ENCODE results near the gene CEBPG.

The CEBPG gene

DNA sequence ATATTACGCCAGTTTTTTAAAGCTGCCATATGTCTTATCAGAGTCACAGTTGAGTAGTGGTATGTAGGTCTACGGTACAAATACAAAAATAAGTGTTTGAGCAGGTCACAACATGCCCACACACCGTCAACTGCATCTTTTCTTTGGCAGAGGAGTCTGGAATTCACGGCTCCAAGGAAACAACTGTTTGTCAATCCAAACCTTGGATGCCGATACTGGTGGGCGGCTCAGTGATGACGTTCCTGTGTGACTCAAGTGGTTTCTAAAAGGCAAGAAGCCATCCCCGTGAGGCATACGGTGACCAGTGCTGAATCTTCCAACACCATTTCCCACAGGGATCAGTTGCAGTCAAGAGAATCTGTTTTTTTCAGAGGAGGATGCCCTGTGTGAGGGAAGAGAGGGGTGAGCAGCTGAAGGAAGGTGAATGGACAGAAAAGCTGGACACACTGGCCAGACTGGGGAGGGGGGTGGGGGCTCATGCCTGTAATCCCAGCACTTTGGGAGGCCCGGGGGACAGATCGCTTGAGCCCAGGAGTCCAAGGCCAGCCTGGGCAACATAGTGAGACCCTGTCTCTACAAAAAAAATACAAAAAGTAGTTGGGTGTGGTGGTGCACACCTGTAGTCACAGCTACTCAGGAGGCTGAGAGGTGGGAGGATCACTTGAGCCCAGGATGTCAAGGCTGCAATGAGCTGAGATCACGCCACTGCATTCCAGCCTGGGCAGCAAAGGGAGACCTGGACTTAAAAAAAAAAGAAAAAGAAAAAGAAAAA is 22.8 kb upstream of the CEBPG start:
- no peak for DNase-seq

DNA sequence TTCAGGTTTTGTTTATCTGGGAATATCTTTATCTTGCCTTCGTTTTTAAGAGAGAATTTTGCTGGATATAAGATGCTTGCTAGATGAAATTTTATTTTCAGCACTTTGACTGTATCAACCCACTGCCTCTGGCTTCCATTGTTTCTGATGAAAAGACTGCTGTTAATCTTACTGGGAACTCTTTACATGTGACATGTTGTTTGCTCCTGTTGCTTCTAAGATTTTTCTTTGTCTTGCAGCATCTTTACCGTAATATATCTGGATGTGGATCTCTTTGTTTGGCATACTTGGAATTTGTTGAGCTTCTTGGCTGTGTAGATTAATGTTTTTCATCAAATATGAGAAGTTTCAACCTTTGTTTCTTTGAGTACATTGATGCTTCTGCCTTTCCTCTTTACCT is 18.0 kb upstream of the CEBPG start:
- DNase-seq = no peak

DNA sequence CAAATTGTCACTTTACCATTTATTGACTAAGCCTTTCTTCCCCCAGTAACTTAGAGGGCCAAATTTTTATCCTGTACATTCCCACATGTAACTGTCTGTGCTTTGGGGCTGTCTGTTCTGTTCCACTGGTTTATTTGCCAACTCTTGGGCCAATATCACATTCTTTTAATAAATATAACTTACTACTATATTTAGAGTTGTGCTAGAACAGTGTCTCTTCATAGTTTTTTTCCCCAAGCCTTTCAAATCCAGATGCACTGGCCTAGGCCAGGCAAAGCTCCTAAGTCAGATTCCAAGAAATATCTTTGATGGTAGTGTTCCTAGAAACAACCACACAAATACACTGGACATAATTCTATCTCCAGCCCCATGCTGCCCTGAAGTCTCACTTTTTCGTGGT is 16.0 kb upstream of the CEBPG start:
- DNase-seq = no peak

GRCh38 chr19:33358408-33358807 is 15.1 kb upstream of the CEBPG start:
- DNase-seq = no peak

DNA sequence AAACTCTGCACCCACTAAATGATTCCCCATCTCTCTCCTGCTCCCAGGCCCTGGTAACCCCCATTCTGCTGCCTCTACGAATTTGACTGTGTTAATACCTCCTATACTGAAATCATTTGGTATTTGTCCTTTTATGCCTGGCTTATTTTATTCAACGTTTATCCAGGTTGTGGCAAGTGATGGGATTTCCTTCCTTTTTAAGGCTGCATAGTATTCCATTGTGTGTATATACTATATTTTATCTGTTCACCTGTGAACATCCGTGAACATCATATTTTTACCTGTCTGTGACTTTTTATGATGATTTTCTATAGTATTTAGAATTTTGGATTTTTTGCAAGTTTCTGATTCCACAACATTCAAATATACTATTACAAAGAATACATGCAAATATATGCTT is 13.9 kb upstream of the CEBPG start:
- DNase-seq = no peak

DNA sequence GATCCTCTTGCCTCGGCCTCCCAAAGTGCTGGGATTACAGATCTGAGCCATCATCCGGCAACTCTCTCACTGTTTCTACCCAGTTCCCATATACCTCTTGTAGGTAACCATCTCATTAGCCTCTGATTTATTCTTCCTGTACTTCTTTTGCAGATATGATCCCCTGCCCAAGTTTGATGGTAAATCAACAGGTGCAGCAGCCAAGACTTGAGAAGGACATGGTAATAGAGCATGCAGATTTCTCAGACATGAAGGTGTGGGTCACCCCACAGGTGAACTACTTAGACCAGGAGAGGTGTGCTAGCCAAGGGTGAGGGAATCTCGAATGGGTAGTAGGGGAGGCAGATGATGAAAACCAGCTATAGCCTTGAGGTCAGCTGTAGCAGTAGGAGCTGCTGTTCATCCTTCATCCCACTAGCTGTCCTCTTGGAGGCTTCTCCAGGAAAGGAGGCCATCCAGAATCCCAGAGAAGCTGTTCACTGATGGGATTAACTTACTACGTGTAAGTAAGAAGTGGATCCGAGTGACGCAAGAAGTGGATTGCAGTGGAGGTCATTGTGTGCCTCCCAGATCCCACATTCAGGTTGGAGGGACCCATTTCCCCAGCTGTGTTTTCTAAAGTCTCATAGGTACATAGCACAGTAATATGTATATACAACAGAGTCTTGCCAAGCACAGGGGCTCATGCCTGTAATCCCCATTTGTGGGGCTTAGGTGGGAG is 10.8 kb upstream of the CEBPG start:
- no peak for DNase-seq

GRCh38 chr19:33363476-33363875 is 10.0 kb upstream of the CEBPG start:
- no peak for DNase-seq

DNA sequence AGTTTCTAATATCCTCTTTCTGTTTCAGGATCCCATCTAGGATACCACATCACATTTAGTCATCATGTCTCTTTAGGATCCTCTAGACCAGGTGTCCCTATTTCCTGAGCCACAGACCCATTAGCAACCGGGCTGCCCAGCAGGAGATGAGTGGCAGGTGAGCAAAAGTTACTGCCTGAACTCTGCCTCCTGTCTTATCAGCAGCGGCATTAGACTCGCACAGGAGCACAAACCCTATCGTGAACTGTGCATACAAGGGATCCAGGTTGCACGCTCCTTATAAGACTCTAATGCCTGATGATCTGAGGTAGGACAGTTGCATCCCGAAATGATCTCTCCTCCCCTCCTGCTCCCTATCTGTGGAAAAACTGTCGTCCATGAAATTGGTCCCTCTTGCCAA is 7.8 kb upstream of the CEBPG start:
- DNase-seq = no peak

DNA sequence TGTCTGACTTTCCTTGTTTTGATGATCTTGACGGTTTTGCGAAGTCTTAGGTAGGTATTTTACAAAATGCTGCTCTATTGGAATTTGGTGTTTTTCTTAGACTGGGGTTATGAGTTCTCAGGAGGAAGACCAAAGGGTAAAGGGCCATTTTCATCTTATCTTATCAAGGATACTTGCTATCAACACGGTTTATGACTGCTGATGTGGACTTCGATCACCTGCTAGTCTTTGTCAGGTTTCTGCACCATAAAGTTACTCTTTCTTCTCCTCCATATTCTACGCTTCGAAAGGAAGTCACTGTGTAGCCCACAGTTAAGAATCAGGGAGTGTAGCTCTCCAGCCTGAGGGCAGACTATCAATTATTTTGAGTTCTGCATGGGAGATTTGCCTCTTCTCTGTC is 7.4 kb upstream of the CEBPG start:
- DNase-seq = no peak

DNA sequence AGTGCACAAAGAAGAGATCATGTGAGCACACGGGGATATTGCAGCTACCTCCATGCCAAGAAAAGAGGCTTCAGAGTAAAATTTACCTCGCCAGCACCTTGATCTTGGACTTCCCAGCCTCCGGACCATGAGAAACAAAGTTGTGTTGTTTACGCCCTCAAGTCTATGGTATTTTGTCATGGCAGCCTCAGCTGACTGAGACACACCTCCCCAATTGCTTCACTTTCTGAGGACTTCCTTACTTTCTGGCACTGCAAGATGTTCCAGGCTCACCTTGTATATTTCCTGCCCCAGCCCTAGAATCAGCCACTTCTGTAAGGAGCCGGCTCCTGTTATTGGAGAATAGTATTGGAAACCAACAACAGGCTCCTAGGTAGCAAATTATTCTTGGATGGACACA is 6.6 kb upstream of the CEBPG start:
- no peak for DNase-seq

DNA sequence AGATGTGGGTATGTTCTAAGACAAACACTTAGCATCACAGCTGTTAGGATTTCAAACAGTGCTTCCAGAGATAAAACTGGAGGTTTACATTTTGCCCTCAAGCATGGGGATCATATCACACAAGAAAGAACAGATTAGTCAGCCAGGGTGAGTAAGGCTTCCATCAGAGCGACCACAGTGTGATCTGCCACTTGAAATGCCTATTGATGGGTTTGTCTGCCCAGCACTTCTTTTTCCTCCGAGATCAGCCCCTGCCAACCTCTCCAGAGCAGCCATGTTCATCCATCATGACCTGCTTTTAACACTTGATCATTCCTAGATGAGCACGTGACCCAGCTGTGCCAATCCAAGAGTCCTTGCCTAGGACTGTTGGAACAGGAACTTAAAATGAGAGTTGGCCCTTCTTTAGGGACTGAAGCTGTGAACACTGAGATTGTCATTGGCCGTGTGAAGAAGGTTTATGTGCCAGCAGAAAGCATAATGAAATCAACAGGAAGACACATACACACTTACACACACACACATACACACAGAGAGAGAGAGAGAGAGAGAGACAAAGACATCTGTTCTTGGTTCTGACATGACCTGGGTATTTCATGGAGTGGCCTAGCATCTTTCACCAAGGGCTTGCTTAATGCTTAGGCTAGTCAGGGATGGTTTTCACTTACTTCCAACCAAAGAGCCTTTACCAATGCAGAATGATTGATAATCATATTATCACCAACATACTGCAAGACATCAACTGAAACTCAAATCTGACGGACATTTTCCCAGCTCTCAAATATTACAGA is 5.2 kb upstream of the CEBPG start:
- DNase-seq = no peak

- no peak for DNase-seq
Observed at GRCh38 chr19:33370783-33371182, 2.7 kb upstream of the CEBPG start.

DNA sequence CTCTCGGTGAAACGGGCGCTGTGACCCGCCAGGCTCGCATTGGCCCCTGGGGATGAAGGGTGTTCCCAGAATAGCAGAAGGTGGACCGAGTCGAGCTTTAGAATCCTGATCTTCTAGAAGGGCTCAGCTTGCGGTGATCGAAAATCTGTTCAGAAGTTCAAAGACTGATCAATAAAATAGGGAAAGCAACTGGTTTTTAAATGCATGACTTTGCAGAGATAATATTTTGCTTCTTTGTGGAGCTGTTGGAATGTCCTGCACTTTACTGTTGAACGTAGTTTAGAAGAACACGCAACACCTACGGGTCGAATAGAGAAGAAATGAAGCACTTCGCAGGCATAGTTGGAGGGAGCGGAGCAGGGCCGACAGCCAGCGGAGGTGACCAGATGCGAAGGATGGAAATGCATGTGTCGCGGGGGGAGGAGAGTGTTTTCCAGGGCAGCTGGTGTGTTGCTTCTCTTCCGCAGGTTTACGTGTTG is 766 bp downstream of the CEBPG start:
- peak; percentile 27 for DNase-seq

DNA sequence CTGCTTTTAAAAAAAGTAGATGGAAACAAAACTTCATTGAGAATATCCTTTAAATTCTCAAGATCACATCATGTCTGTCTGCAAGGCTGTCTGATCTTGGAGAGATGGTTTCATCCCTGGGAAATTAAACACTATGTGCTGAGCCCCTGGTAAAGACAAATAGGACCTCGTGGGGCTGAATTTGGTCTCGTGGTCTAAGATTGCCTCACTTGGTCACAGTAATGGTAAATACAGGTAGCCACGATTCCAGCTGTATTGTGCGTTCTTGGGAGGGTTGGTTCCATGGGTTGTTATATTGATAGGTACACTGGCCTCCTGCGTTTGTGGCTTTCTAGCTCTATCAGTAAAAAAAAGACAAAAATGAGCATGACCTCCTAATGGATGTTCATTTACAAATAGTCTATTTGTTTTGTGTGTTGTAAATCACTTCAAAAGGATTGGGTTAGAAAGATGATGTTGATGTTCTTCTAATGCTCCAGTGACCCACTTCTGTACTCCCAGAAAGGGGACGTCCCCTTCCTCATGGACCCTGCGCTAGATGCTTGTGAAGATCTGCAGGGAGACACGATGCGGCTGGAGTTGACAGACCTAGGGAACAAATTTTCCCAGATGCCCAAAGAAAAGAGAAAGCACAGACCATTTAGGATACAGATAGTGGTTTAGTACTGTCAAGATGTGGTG is 1.8 kb downstream of the CEBPG start:
- no peak for DNase-seq

- peak; percentile 56 for DNase-seq
Observed at GRCh38 chr19:33375837-33376159, 2.3 kb downstream of the CEBPG start.

GRCh38 chr19:33376423-33376822 is 2.9 kb downstream of the CEBPG start:
- peak; percentile 91 for DNase-seq

- no peak for DNase-seq
Observed at GRCh38 chr19:33376941-33377557, 3.5 kb downstream of the CEBPG start.

DNA sequence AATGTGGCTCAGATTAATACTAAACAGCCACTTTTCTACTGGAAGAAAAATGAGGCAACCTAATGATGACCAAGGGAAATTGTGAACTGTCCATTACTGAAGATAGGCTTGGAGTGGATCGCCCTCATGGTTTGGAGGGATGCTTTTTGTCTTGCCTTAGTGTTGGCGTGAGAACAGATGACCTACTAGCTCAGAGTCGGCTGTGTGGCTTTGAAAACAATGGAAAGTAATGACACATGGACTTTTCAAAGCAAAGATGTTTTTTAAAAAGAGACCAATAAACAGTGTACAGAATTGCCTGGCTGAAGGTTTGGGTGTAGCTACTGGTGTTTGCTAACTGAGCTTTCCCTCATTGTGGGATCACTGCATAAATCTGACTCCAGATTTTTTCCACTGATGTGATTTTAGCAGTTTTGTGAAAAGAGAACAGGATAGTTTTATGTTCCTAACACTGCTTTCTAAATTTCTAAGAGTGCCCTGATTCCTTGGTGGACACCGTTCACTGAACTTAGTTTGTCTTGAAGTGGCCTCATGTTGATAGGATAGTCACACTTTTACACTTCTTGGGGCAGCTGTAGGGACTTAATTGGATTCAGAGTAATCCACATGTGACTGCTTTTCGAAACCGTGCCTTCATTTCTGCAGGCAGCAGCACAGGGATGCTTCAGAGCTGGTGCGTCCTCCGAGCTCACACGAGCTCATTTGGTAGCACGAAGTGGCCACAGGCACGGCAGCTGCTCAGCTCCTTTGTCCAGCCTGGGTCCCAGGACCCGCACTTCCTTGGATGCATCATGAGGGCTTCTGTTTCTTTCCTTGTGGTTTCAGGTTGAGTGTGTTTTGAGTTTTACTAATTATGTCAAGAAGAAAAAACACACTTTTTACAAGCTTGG is 4.3 kb downstream of the CEBPG start:
- DNase-seq = no peak

DNA sequence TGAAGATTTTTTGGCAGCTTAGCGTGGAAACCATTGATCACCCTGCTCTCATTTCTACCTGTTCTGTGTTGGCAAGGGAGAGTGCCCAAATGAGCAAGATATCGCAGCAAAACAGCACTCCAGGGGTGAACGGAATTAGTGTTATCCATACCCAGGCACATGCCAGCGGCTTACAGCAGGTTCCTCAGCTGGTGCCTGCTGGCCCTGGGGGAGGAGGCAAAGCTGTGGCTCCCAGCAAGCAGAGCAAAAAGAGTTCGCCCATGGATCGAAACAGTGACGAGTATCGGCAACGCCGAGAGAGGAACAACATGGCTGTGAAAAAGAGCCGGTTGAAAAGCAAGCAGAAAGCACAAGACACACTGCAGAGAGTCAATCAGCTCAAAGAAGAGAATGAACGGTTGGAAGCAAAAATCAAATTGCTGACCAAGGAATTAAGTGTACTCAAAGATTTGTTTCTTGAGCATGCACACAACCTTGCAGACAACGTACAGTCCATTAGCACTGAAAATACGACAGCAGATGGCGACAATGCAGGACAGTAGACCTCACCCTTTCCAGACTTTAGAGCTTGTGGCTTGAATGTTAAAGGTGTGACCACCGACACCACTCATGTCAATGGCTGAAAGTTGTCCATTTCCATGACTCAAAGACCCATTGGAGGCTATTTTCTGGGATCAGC is 5.8 kb downstream of the CEBPG start:
- DNase-seq = no peak

- no peak for DNase-seq
Observed at GRCh38 chr19:33381101-33381500, 7.6 kb downstream of the CEBPG start.

DNA sequence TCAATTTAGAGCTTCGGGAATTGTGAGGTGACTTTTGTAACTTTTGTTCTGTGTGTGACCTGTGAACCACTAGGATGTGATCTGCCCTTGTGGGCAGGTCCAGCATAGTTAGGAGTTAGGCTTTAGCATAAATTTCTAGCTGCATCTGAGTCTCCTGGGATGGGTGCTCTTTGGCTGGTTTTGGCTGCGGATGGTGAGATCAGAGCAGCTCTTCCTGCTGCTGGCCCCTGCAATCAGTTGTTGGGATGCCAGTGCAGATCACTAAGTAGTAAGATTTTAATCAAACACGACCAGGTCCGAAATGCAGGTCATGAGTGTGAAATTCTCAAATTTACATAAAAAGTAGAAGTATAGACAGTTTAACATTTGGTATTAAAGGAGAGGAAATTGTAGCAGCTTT is 8.5 kb downstream of the CEBPG start:
- DNase-seq = no peak

Data from fibroblast of upper back skin (primary cell).